Measurements from ENCODE around the gene GLRA3.
"Not testable (repeated sequence)": the region's sequence is repeated elsewhere in the genome, so short reads cannot be mapped to it uniquely, and the experiment has no call there.

Gene GLRA3

DNA sequence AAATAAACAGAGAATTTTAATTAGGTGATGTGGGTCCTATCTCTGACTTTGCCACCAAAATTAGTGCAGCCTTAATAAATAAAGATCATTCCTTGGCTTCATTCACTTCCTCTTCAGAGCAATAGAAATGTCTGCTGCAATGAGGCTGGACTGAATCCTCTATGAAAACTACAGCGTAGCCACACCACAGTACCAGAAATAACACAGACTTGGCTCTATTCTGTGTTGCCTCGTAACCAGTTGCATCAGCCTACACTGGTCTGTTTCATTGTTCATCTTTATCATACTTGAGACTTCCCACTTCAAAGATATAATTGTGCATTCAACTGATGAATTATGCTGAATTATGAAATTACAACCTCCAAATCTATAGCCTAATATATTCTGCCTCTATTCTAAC, 15.8 kb downstream of the GLRA3 start:
- H3K4me3 ChIP-seq (ENCODE audit: low read length): no peak overlapping the region
- no peak for DNase-seq (ENCODE audit: low read depth)
- TF ChIP-seq, protein P1, sequence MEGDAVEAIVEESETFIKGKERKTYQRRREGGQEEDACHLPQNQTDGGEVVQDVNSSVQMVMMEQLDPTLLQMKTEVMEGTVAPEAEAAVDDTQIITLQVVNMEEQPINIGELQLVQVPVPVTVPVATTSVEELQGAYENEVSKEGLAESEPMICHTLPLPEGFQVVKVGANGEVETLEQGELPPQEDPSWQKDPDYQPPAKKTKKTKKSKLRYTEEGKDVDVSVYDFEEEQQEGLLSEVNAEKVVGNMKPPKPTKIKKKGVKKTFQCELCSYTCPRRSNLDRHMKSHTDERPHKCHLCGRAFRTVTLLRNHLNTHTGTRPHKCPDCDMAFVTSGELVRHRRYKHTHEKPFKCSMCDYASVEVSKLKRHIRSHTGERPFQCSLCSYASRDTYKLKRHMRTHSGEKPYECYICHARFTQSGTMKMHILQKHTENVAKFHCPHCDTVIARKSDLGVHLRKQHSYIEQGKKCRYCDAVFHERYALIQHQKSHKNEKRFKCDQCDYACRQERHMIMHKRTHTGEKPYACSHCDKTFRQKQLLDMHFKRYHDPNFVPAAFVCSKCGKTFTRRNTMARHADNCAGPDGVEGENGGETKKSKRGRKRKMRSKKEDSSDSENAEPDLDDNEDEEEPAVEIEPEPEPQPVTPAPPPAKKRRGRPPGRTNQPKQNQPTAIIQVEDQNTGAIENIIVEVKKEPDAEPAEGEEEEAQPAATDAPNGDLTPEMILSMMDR (conservative IDR thresholded peaks at IDR 0.05; ENCODE audit: low read depth, low read length): no peak

DNA sequence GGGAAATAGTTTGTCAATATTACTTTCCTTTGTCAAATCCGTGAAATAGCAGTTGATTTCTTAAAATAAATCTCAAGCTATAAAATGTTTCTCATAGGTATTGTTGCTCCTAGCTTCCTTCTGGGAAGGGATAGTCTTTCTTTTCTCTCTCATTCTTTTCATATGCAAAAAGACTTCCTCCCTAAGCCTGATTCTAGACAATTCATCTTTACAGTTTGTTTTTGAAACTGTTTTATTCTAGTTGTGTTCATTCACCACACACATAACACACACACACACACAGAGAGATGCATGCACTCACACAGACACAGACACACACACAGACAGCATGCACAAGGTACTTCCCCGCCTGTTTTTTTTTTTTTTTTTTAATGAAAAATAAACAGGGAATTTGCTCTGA, 18.2 kb downstream of the GLRA3 start:
- TF ChIP-seq, protein P1 (conservative IDR thresholded peaks at IDR 0.05; ENCODE audit: low read depth, low read length): no peak
- no peak overlapping the region for H3K4me3 ChIP-seq (ENCODE audit: low read length)
- DNase-seq (ENCODE audit: low read depth): no peak

DNA sequence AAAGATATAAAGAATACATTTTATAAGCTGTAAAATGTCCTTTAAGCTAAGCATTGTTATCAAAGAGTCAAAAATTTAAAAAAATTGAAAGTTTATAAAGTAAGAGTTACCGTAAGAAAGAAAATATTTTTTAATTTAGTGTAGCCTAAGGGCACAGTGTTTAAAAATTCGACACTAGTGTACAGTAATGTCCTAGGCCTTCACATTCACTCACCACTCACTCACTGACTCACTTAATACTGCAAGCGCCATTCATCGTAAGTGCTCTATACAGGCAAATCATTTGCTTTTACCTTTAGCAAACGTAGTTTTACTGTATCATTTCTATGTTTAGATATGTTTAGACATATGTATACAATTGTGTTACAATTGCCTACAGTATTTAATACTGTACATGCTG, 20.2 kb downstream of the GLRA3 start:
- TF ChIP-seq, protein P1 (conservative IDR thresholded peaks at IDR 0.05; ENCODE audit: low read depth, low read length): no peak
- H3K4me3 ChIP-seq (ENCODE audit: low read length): no peak overlapping the region

DNA sequence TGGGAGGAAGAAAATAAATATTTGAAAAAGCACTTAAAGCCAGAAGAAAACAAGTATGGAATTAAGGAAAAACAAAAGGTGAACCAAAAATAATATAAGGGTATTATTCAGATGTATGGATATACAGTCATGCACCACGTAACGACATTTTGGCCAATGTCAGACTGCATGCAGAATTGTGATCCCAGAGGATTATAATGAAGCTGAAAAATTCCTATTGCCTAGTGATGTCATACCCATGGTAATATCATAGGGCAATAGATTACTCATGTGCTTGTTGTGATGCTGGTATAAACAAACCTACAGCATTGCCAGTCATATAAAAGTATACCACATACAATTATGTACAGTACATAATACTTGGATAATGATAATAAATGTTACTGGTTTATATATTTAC, 20.9 kb downstream of the GLRA3 start:
- H3K4me3 ChIP-seq (ENCODE audit: low read length): no peak overlapping the region
- DNase-seq (ENCODE audit: low read depth): no peak
- TF ChIP-seq, protein P1 (conservative IDR thresholded peaks at IDR 0.05; ENCODE audit: low read depth, low read length): no peak

More for the DNA sequence above, 20.2 kb downstream of the GLRA3 start:
- DNase-seq (ENCODE audit: low read depth): no peak

DNA sequence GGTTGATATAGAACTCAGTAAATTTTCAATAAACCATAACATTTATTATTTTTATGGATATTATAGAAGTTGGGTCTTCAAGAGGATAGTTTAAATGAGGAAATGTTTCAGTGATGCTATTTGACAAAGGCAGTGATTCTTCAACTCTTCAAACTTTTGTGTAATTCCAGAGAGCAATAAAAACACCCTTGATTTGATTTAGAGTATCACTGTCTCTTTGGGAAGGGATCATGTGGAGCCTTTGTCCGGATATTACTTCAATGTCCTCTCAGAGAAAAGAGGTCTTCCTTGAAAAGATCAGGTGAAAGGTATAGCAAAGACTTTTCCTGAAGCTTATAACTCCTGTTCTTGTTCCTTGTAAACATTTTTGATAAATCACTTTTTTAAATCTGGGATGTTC, 23.3 kb downstream of the GLRA3 start:
- TF ChIP-seq, protein P1 (conservative IDR thresholded peaks at IDR 0.05; ENCODE audit: low read depth, low read length): no peak
- H3K4me3 ChIP-seq (ENCODE audit: low read length): no peak overlapping the region
- no peak for DNase-seq (ENCODE audit: low read depth)

DNA sequence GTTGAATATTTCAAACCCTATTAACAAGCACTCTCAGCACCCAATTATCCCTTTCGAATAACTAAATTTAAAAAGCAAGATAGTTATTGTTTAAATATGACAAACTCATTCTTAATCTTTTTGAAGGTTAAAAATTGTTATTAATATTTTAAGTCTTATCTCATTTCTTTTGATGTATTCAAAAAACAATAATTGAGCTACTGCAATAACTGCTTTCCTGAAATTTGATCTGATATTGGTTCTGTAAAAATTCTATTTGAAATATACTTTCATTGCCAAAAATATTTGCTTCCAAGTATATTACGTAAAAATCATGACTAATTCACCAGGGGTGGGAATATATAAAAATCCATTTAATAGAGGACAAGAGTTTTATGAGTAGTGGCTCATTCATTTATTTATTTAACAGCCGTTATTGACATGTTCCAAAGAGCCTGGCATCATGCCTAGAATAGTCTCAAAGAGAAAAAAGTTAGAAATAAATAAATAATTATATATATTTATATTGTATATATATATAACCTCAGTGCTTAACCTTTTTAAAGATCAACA, 34.4 kb downstream of the GLRA3 start:
- DNase-seq (ENCODE audit: low read depth): no peak
- TF ChIP-seq, protein P1 (conservative IDR thresholded peaks at IDR 0.05; ENCODE audit: low read depth, low read length): no peak
- no peak overlapping the region for H3K4me3 ChIP-seq (ENCODE audit: low read length)

DNA sequence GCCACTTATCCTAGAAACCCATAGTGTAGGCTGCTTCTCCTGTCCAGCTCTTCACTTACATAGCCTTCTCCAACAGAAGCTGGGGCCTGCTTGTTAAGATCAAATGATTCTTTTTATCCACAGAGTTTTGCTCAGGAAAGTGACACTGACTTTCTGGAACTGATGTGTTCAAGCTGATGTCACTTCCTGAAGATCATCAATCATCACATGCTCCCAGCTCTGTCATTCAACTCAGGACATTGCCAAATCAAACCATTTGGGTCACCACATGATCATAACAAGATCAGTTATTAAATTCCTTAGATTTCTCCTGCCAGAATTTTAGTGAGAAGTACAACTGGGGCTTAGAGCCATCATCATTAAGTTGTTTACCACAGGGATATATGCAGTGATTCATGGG, 39.4 kb downstream of the GLRA3 start:
- TF ChIP-seq, protein P1 (conservative IDR thresholded peaks at IDR 0.05; ENCODE audit: low read depth, low read length): no peak
- H3K4me3 ChIP-seq (ENCODE audit: low read length): no peak overlapping the region
- DNase-seq (ENCODE audit: low read depth): no peak

DNA sequence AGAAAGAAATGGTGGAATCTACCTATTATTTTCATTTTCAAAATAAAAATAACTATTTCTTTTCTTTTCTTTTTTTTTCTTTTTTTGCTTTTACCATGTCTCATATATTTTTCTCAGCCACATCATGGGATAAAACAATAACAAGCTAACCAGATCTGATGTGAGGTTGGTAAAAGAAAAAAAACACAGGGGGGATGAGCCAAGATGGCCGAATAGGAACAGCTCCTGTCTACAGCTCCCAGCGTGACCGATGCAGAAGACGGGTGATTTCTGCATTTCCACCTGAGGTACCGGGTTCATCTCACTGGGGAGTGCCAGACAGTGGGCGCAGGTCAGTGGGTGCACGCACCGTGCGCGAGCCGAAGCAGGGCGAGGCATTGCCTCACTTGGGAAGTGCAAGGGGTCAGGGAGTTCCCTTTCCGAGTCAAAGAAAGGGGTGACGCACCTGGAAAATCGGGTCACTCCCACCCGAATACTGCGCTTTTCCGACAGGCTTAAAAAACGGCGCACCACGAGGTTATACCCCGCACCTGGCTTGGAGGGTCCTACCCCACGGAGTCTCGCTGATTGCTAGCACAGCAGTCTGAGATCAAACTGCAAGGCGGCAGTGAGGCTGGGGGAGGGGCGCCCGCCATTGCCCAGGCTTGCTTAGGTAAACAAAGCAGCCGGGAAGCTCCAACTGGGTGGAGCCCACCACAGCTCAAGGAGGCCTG, 50.6 kb downstream of the GLRA3 start:
- not testable (repeated sequence) for H3K4me3 ChIP-seq (ENCODE audit: low read length)

More for the DNA sequence above, 50.6 kb downstream of the GLRA3 start:
- DNase-seq (ENCODE audit: low read depth): not testable (repeated sequence)
